Activated naive CD4-positive, alpha-beta T cell treated with anti-CD3 and anti-CD28 coated beads, Interleukin-2, amount 10 ng/mL, durations not matched to agents 7 days and 5 days (primary cell): ENCODE results near the gene CUBN.

Experiments
- CTCF ChIA-PET: fragments of 350-600 bp; sonication (Branson Sonifier 250); formaldehyde crosslinking; loops from one replicate; lab custom pipeline; 2021; ENCODE audit warnings: antibody characterized with exemption; lab: Charles Lee
- DNase-seq: peaks from one replicate; pipeline ENCODE4 v3.0.0-alpha.2; 2020
- H3K27ac Mint-ChIP-seq: one replicate; pipeline ENCODE4 v1.8.0; 2021; ENCODE audit warnings: mild to moderate bottlenecking, moderate library complexity, mixed read lengths
- H3K27me3 Mint-ChIP-seq: one replicate; pipeline ENCODE4 v1.8.0; 2021; ENCODE audit warnings: mild to moderate bottlenecking, mixed read lengths
- H3K36me3 Mint-ChIP-seq: one replicate; pipeline ENCODE4 v1.8.0; 2021; ENCODE audit warnings: mixed read lengths
- H3K4me1 Mint-ChIP-seq: one replicate; pipeline ENCODE4 v1.8.0; 2021; ENCODE audit warnings: mixed read lengths
- H3K4me3 Mint-ChIP-seq: one replicate; pipeline ENCODE4 v1.8.0; 2021; ENCODE audit warnings: mild to moderate bottlenecking, moderate library complexity, mixed read lengths
- H3K9me3 Mint-ChIP-seq: one replicate; pipeline ENCODE4 v1.8.0; 2021; ENCODE audit warnings: mixed read lengths

The CUBN gene

DNA sequence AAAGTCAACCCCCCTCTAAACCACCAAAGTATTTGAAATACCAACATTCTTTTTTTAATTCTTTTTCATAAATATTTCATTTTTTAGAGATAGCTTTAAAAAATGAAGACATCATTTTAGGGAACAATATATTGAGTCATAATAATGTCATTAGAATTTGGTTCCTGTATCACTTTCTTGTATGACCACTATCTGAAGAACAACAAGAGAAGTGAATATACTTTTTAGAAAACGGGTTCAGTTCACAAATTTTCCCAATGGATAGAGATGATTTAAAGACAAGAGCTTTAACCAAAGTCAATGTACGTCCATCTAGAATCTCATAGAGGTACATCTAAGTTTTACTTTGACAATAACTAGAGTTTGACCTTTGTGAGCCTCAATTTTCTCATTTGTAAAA lies 48.2 kb downstream of the CUBN start:
- Mint-ChIP-seq H3K9me3 (no peaks in the 10 kb centered on the region), H3K27me3 (no peaks in the 10 kb centered on the region), H3K36me3 (peaks cover 6% of the 10 kb centered on the region), H3K4me3 (no peak overlapping the region), H3K27ac (no peak overlapping the region), H3K4me1 (peaks cover 5% of the 10 kb centered on the region)
- CTCF ChIA-PET: no interaction called here
- DNase-seq: no peak

DNA sequence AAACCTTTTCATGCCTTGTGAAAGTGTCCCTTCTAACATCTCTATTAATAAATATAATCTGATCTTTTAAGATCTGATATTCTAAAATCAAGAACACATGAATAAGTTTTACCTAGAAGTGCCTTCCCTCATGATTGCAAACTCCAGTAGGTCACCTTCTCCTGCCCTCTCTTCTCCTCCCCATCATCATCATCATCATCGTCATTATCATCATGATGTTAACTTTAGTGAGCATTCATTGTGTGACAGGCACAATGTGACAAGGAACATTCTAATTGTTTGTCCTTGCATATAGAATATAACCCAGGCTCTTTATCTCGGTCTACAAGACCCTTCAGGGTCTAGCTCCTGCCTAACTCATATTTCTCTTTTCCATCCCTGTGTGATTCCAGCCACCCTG lies 51.7 kb downstream of the CUBN start:
- peaks cover 5% of the 10 kb centered on the region for H3K36me3 Mint-ChIP-seq
- no peaks in the 10 kb centered on the region for H3K9me3 Mint-ChIP-seq
- CTCF ChIA-PET: interaction anchor here (0.5 kb wide), 1 partner anchor 563 kb away, joined by 3 read pairs; no protein-coding TSS in a partner anchor
- H3K4me3 Mint-ChIP-seq: no peak overlapping the region
- no peak for DNase-seq
- no peak overlapping the region for H3K27ac Mint-ChIP-seq
- H3K4me1 Mint-ChIP-seq: peaks cover 5% of the 10 kb centered on the region
- no peaks in the 10 kb centered on the region for H3K27me3 Mint-ChIP-seq

DNA sequence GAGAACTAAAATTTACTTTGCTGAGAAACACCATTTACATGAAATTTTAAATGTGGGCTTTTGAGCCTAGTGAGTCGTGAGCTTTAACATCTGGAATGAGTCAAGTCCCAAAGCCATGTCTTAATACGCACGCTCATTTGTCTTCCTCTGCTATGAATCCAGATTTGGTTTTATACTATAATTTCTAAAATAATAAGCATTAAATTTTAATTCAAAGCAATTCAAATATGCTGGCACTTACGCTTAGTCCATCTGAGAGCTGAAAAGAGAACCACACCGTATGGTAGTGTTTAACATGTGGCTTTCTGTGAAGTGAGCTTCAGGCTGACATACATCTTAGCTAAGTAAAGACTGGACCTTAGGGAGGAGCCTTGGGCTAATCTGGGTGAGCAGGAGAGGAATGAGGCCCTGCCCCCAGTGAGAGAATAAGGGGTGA lies 52.2 kb downstream of the CUBN start:
- Mint-ChIP-seq H3K4me1 (peaks cover 5% of the 10 kb centered on the region), H3K4me3 (no peak overlapping the region), H3K36me3 (peaks cover 2% of the 10 kb centered on the region), H3K9me3 (no peaks in the 10 kb centered on the region), H3K27me3 (no peaks in the 10 kb centered on the region), H3K27ac (no peak overlapping the region)
- CTCF ChIA-PET: no interaction called here
- DNase-seq: no peak

DNA sequence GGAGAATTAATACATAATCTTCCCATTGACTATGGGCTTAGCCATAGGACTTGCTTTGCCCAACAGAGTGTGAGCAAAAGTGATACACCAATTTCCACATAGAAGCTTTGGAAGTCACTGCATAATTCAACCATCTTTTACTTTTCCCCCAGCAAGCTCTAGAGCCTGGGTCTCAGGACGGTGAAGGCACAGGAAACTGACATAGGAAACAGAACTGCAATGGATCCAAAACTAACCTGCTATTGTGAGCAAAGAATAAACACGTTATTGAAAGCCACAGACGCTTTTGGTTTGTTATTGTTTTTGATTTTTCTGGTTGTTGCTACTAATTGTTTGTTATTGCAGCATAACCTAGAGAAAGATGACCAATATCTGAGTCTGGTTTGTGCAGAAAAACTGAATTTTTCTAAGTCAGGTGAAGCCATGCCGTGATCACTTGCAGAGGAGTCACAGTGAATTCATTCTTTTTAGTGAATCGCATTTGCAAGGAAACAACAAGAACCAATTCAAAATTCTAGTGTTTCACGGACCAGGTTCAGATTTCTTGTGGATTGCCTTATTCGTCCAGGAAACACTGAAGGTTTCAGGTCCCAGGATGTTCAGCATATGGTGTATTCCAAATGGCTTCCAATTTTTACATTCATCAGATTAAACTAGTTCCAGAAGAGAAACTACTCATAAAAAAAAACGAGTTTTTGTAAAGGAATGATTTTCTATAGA lies 52.8 kb downstream of the CUBN start:
- CTCF ChIA-PET: no interaction called here
- Mint-ChIP-seq H3K4me1 (peaks cover 5% of the 10 kb centered on the region), H3K27me3 (no peaks in the 10 kb centered on the region), H3K9me3 (no peaks in the 10 kb centered on the region), H3K36me3 (no peaks in the 10 kb centered on the region), H3K27ac (no peak overlapping the region), H3K4me3 (no peak overlapping the region)
- no peak for DNase-seq

DNA sequence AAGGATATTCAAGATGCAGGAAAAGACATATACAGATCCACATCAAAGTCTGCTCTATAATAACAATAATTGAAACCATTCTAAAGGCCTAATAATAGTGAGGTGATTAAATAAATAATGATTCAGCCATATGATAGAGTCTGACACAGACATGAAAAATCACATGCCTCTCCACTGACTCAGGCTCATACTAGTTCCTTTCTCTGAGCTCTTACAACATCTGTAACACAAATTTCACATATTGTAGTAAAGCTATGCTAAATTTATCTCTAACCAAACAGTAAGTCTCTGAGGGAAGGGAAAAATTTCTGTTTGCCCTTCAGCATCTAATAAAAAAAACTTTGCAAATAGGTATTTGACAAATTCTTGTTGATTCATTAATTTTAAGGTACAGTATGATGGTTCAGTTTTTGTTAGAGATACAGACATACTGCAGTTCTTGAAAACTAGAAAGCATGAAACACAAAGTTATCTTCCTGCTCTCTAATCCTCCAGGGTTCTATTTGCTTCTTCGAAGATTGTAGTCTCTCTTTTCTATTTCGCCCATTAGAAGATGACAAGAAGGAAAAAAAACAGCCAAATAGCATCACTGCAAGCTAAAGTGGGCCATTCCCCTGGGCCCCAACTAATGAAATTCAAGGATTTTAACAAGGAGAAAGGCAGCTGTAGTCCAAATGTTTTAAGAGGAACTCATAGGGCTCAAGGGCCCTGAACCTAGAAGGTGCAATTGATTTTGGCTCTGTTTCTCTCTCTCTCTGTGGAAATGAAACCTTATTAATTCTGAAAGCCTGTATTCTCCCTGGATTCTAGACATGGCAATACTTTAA lies 53.9 kb downstream of the CUBN start:
- CTCF ChIA-PET: no interaction called here
- Mint-ChIP-seq H3K27me3 (no peaks in the 10 kb centered on the region), H3K36me3 (peaks cover 2% of the 10 kb centered on the region), H3K4me1 (peaks cover 5% of the 10 kb centered on the region), H3K9me3 (no peaks in the 10 kb centered on the region), H3K4me3 (no peak overlapping the region), H3K27ac (no peak overlapping the region)
- DNase-seq: no peak

DNA sequence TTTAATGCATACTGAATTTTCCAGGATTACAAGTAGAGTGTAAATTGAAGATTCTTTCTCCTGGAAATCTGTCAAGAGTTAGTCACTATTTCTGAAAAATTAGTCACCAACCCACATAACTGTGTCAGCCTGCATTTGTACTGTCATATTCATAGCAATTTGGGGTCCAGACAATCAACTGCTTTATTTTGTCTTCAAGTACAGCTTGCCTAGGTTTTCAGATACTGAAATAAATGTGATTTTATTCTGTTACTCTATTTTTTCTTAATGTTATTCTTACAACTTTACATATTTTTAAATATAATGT lies 55.1 kb downstream of the CUBN start:
- Mint-ChIP-seq H3K27me3 (no peaks in the 10 kb centered on the region), H3K27ac (no peak overlapping the region), H3K9me3 (no peaks in the 10 kb centered on the region), H3K36me3 (peaks cover 4% of the 10 kb centered on the region), H3K4me1 (no peaks in the 10 kb centered on the region), H3K4me3 (no peak overlapping the region)
- CTCF ChIA-PET: no interaction called here
- DNase-seq: no peak

DNA sequence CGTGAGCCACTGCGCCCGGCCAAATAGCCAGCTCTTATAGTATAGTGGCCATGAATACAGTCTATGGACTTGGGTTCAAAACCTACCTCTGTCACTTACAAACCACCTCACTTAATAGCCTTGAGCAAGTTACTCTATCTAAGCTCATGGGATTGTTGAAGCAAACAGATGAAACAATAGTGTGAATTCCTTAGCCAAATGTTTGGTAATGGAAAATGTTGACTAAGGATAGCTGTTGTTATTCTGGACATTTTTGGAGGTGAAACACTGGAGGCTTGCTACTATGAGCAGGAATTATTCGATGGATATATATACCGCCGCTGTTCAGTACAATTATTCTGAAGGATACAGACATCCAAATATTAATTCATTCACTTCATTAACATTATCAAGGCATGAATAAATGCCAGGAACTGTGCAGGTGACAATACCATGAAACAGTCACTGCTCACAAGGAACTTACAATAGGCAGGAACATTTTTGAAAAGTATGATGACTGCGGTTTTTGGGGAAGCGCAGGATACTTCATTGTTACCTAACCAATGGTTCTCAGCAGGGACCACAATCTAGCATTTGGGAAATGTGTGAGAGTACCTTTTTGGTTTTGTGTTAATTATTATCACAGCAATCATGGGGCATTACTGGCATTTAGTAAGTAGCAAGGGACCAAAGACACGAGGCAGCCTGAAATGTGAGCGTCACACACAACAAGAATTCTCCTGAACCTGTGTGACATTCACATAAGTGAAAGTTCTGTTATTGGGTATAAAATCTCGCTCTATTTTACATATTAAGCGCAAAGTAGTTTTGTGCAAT lies 55.7 kb downstream of the CUBN start:
- no peak overlapping the region for H3K27ac Mint-ChIP-seq
- CTCF ChIA-PET: interaction anchor here (0.6 kb wide), 1 partner anchor 14 kb away, joined by 3 read pairs; no protein-coding TSS in a partner anchor
- no peaks in the 10 kb centered on the region for H3K4me1 Mint-ChIP-seq
- no peaks in the 10 kb centered on the region for H3K27me3 Mint-ChIP-seq
- no peak overlapping the region for H3K4me3 Mint-ChIP-seq
- H3K36me3 Mint-ChIP-seq: peaks cover 4% of the 10 kb centered on the region
- H3K9me3 Mint-ChIP-seq: no peaks in the 10 kb centered on the region
- DNase-seq: no peak

DNA sequence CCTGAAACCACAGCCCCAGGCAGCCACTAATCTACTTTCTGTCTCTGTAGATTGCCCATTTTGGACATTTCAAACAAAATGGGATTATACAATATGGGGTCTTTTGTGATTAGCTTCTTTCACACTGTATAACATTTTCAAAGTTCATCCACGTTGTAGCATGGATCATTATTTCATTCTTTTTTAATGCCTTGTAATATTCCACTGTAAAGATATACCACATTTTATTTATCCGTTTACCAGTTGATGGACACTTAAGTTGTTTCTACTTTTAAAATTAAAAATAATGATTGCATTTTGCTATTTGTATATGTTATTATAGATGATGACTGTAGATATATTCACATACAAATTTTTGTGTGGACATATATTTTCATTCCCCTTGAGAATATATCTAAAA lies 60.7 kb downstream of the CUBN start:
- Mint-ChIP-seq H3K9me3 (no peaks in the 10 kb centered on the region), H3K36me3 (peaks cover 16% of the 10 kb centered on the region), H3K27ac (no peak overlapping the region), H3K27me3 (no peaks in the 10 kb centered on the region), H3K4me1 (peaks cover 27% of the 10 kb centered on the region), H3K4me3 (no peak overlapping the region)
- CTCF ChIA-PET: no interaction called here
- no peak for DNase-seq

DNA sequence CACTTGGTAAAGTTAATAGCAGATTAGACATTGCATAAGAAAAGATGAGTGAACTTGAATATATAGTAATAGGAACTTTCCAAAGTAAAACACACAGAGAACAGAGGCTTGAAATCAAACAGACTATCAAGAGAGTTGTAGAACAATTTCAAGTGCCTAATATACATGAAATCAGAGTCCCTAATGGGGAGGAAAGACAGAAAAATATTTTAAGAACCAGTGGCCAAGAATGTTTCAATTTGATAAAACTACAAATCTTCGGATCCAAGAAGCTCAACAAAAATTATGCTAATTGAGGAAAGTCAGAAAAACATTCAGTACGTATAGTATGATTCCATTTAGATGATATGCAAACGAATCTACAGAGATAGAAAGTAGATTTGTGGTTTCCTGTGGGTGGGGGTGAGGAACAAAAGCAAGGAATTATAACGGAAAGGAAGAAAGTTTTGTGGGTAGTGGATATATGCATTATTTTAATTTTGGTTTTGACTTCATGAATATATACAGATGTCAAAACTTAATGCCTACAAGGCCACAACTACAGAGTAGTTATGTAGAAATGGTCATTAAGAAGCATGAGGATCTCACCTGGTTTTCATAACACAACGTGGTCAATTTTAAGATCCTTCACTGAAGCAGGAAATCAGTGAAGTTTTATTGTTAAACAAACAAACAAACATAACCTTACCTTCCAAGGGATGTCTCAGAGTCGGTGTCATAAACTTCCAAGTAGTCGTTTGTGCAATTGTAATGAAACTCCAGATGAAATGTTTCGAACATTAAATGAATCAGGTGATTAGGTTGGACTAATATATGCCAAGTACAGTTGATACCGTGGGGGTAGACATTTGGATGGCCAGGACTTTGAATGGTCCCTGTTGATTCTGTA lies 62.0 kb downstream of the CUBN start:
- Mint-ChIP-seq H3K4me1 (peaks cover 39% of the 10 kb centered on the region), H3K27ac (no peak overlapping the region), H3K36me3 (peaks cover 16% of the 10 kb centered on the region), H3K9me3 (no peaks in the 10 kb centered on the region), H3K27me3 (no peaks in the 10 kb centered on the region), H3K4me3 (no peak overlapping the region)
- no peak for DNase-seq
- CTCF ChIA-PET: no interaction called here

DNA sequence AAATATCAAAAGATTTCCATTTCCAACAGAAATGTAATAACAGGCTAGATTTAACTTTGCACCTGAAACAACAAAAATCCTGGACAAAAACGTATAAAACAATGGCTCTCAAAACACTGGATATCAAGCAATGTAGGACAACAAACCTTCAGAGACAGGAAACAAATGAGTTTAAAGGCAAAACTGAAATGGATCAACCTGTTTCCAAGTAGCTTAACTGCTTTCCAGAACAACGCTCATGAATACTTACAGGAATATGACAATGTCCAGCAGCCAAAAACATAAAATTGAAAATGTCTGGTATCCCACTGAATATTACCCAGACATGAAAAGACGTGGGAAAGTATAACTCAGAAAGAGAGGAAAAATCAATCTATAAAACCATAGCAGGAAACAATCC lies 62.8 kb downstream of the CUBN start:
- H3K4me3 Mint-ChIP-seq: no peak overlapping the region
- H3K27ac Mint-ChIP-seq: no peak overlapping the region
- H3K4me1 Mint-ChIP-seq: peaks cover 45% of the 10 kb centered on the region
- no peak for DNase-seq
- no peaks in the 10 kb centered on the region for H3K27me3 Mint-ChIP-seq
- H3K9me3 Mint-ChIP-seq: no peaks in the 10 kb centered on the region
- peaks cover 16% of the 10 kb centered on the region for H3K36me3 Mint-ChIP-seq
- CTCF ChIA-PET: interaction anchor here (0.8 kb wide), 1 partner anchor 23 kb away, joined by 3 read pairs; no protein-coding TSS in a partner anchor

DNA sequence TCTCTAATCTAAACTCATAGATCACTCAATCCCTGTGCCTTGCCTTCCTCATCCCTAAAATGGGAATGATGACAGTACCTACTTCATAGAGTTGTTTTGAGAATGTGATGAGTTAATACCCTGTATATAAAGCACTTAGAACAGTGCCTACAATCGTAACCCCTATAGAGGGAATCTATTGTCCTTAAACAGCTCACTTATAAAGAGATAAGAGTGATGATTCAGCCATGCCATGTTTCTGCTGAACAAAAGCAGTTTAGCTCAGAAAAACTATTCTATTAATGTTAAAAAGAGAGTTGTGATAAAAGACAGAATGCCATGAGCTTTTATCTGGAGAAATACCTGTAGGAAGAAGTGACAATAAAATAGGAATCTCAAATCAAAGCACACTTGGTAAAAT lies 63.6 kb downstream of the CUBN start:
- Mint-ChIP-seq H3K9me3 (no peaks in the 10 kb centered on the region), H3K36me3 (peaks cover 16% of the 10 kb centered on the region), H3K27ac (no peak overlapping the region), H3K27me3 (no peaks in the 10 kb centered on the region), H3K4me1 (peaks cover 46% of the 10 kb centered on the region), H3K4me3 (no peak overlapping the region)
- CTCF ChIA-PET: no interaction called here
- no peak for DNase-seq

DNA sequence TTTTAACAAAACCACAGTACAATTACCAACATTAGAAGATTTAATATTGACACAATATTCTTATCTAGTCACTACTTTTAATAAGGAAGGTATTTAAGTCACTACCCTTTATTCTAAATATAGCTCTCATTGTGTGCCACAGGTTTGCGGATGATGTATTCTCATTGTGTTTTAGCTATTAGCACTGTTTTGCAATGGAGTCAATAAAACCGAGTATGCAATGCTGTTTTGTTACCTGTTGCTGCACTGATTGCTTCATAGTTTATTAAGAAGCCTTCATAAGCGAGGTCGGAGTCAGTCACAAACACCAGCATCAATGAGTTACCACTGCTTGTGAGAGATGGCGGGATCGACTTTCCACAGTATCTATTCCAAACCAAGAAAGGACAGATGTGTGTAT lies 64.3 kb downstream of the CUBN start:
- peaks cover 12% of the 10 kb centered on the region for H3K36me3 Mint-ChIP-seq
- H3K27ac Mint-ChIP-seq: no peak overlapping the region
- H3K4me1 Mint-ChIP-seq: peaks cover 46% of the 10 kb centered on the region
- no peaks in the 10 kb centered on the region for H3K9me3 Mint-ChIP-seq
- no peak for DNase-seq
- CTCF ChIA-PET: no interaction called here
- no peak overlapping the region for H3K4me3 Mint-ChIP-seq
- no peaks in the 10 kb centered on the region for H3K27me3 Mint-ChIP-seq

DNA sequence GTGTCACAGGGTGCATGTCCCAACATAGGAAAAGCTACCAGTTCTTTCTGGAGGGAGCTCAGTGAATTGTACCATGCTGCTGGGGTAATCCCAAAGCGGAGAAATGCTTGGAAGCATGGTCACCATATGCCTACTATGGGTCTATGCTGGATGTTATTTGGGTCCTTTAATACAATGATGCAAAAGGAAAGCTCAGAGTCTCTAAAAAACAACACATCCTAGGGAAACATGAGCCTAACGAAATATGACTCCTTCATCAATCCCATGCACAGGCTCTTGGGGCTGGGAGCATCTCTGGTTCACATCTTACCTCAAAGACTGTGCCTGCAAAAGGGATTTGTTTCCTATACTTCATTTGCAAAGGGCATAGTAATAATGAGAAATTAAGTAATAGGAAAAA lies 65.2 kb downstream of the CUBN start:
- H3K27me3 Mint-ChIP-seq: no peaks in the 10 kb centered on the region
- H3K36me3 Mint-ChIP-seq: peaks cover 12% of the 10 kb centered on the region
- no peak overlapping the region for H3K4me3 Mint-ChIP-seq
- CTCF ChIA-PET: no interaction called here
- H3K4me1 Mint-ChIP-seq: peaks cover 46% of the 10 kb centered on the region
- no peaks in the 10 kb centered on the region for H3K9me3 Mint-ChIP-seq
- H3K27ac Mint-ChIP-seq: no peak overlapping the region
- DNase-seq: no peak
